CD4-positive, alpha-beta T cell treated with Interleukin-6 at 100 ng/mL for 8 hours (primary cell): ENCODE measurements around the gene KCNG4.

ENCODE experiments used
- DNase-seq: peaks from one replicate; pipeline ENCODE4 v3.0.0-alpha.2; 2020; ENCODE audit warnings: mixed read lengths, low spot score

The KCNG4 gene

DNA sequence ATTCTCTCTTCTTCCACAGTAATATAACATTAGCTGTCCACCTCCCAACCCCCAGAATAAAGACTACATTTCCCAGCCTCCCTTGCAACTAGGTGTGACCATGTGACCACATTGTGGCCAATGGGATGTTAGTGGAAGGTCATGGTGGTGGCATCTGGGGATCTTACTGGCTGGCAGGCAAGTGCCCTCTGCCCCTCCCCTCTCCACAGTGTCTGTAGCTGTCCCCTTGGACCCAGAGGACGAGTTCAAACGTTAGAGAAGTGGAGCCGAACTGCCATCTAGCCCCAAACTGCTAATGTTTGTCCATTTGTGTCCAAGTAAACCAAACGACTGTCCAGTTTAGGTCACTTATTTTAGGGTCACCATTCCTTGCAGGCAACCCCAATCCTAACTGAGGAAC is 26.6 kb upstream of the KCNG4 start:
- DNase-seq = peak; percentile 6

DNA sequence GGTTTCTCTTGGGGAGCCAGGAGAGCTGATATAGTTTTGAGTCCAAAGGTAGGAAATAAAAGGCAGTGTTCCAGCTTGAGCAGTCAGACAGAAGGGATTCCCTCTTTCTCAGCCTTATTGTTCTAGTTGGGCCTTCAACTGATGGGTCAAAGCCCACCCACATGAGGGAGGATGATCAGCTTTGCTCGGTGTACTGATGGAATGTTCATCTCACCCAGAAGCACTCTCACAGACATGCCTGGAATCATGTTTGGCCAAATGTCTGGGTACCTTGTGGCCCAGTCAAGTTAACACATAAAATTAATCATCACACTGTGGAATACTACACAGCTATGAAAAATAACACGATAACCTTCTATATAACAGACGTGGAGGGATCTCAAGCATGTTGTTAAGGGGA is 23.1 kb upstream of the KCNG4 start:
- no peak for DNase-seq

DNA sequence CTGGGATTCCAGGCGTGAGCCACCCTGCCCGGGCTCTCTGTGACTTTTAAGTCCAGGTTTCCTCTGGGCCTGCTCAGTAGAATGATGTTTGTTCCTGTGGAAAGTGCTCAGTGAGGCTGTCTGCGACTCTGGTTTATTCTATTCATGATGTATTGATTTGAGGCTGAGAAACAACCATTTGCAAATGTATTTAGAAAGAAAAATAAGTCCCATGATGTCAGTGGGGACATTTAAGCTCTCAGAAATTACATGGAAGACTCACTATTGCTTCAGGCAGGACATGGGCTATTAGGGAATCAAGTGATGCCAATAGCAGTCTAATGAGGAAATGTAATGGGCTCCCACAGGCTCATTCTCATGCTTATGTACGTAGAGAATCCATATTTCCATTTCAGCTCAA is 22.2 kb upstream of the KCNG4 start:
- DNase-seq = no peak

DNA sequence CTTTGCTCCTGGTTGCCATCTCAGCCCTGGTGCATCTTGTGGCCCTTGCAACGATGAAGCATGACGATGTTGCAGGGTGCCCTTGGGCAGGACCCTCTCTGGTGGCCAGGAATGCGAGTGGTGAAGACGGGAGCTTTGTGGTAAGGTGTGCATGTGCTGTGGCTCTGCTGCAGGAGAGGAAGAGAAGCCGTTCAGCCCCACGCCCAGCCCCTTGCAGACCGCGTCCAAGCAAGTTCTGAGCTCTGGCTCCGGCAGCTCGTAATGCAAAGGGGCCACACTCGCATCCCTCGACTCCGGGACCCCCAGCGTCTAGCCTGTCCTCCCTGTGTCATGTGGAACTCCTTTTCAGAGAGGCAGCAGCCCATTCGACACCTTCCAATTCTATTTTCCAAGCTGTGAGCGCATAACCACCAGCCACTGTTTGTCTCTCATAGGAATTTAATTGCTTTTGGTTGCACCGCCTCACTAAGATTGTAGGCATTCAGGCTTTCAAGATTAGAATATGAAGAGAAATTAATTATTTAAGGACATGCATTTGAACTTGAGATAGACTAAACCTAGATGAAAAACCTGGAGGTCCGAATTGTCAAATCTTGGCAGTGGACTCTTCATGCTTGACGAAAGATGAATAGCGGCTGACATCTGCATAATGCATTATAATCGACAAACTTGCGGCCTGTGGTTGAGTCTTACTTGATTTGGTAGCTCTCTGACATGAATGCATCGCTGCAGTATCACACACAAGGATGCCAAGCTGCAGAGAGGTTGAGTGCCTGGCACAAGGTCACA is 21.1 kb upstream of the KCNG4 start:
- no peak for DNase-seq

DNA sequence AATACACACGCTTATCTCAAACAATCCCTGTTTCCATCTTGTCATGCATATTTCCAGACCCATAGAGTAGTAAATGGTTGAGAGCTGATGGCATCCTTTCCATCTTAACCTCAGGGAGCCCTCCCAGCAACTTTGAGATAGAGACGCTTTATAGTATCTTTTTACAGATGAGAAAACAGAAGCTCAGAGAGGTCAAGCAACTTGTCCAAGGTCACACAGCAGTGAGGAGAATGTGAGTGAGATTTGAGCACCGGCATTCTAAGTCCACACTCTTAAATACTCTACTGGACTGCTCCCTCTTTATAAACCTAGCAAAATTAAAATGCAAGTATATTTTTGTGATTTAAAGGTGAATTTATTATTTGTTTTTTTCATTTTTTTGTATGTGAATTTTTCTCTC is 19.9 kb upstream of the KCNG4 start:
- no peak for DNase-seq

DNA sequence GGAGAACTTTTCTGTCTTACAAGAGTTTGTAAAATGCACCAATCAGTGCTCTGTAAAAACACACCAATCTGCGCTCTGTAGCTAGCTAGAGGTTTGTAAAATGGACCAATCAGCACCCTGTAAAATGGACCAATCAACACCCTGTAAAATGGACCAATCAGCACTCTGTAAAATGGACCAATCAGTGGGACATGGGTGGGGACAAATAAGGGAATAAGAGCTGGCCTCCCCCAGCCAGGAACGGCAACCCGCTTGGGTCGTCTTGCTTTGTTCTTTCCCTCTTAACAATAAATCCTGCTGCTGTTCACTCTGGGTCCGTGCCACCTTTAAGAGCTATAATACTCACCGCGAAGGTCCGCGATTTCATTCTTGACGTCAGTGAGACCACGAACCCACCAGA is 18.5 kb upstream of the KCNG4 start:
- DNase-seq = no peak

DNA sequence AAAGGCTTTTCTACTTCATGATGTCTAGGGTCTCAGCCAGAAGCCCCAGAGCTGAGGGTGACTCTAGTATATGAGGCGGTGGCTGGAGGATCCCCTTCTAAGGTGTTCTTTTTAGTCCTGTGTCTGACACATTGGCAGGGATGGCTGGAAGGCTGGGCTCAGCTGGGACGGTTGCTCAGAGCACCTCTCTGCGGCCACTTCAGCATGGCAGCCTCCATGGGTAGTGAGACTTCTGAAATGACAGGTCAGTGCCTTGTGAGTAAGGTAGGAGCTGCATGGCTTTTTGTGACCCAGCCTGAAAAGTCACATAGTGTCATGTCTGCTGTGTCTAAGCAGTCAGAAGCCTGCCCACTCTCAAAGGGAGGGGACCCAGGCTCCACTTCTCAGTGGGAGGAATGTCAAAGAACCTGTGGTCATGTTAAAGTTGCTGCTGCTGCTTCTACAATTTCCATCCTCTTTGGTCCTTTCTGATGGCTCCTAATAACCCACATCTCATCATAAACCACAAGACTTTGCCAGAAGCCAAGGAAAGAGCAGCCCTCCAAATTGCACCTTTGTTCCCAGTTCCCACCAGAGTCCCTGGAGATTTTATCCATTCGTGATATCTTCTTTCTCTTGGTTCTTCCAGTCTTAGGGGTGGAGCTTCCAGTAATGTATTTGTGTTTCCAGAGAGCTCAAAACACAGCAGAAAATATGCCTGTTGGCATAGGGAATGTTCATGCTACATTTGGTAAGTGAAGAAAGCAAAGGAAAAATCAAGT is 15.4 kb upstream of the KCNG4 start:
- DNase-seq = no peak

DNA sequence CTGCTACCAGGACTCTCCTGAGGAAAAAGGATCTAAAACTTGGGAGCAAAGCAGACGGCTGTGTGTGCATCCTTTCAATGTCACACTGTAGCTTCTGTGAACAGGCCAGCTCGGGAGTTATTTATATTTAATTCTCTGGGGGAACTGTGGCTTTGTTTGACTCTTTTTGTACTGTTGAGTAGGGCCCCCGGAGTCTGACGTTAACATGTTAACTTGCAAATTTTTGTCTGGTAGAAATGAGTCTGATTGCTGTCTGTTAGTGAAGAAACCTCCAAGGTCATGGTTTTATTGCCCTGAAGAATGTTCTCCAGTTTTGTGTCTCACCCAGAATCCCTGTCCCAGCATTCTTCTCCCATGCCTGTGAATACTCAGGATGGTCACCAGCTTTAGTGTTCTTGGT is 14.2 kb upstream of the KCNG4 start:
- DNase-seq = no peak

DNA sequence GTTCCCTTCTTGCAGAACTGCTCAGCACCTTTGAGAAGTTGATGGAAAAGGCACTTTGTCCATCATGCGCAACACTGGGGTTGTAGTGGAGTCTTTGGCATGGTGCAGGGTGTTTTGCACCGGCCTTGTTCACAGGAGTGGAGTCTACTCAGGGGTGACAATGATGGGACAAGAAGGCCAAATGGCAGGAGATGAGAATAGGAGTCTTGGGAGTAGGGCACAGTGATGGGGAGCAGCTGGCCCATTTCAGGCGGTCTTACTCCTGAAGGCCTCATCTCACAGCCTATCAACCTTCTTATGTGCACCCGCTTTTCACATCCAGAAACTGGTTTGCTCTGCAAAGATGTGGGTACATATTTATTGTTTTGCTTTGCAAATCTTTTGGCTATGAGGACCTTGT is 13.4 kb upstream of the KCNG4 start:
- DNase-seq = no peak

DNA sequence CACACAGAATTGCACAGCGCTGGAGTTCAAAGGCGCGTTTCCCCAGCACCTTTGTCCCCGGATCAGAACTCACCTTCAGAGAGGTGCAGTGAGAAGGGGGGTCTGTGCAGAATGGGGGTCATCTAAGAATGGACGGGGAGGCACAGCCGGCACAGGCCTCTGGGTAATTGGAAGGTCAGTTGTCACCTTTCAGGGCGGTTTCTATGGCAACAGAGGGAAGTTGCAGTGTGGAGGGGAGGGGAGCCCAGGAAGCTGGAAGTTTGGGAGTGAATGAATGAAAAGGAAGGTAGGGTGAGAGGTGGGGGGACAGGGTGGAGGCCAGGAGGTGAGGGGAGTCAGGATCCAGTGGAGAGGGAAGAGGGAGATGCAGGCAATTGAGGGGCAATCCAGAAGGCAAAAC is 12.4 kb upstream of the KCNG4 start:
- no peak for DNase-seq

DNA sequence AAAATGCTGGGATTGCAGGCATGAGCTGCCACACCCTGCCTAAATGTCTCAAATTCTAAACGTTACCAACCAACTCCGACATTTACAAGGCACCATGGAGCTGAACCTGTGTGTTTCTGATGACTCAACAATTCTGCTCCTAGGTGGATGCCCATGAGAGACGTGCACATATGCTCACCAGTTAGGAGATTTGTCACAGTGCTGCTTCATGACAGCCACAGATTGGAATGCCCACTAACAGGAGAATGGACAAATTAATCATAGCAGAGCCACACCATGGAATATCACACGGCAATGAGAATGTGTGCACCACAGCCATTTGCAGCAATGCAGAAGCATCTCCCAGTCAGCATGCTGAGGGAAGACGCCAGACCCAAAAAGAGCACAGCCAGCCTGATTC is 8.0 kb upstream of the KCNG4 start:
- no peak for DNase-seq

DNA sequence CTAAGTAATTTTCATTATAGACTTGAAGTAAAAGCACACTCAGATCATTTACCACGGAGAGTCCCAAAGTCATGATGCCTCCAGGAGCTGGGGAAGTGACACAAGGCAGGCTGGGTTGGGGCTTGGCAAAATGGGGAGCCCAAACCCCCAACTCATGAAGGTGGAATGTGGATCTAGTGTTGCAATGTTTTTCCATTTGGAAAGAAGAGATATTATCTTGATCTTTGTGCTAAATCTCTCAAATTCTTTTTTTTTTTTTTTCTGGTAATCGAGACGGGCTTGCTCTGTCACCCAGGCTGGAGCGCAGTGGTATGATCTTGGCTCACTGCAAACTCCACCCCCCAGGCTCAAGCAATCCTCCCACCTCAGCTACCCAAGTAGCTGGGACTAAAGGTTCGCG is 7.5 kb upstream of the KCNG4 start:
- DNase-seq = no peak

DNA sequence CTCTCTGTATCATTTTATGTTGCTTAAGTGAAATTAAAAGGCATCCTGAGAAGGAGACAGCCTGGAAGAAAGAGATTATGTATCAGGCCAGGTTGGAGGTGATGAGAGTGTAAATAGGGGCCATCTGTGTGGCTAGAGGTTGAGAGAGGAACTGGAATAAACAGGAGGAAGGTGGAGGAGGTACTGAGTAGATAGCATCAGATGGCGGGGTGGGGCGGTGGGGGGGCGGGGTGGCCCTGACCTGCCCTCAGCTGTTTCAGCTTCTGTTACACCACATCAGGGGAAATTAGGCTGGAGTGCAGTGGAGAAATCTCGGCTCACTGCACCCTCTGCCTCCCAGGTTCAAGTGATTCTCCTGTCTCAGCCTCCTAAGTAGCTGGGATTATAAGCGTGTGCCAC is 6.9 kb upstream of the KCNG4 start:
- no peak for DNase-seq

DNA sequence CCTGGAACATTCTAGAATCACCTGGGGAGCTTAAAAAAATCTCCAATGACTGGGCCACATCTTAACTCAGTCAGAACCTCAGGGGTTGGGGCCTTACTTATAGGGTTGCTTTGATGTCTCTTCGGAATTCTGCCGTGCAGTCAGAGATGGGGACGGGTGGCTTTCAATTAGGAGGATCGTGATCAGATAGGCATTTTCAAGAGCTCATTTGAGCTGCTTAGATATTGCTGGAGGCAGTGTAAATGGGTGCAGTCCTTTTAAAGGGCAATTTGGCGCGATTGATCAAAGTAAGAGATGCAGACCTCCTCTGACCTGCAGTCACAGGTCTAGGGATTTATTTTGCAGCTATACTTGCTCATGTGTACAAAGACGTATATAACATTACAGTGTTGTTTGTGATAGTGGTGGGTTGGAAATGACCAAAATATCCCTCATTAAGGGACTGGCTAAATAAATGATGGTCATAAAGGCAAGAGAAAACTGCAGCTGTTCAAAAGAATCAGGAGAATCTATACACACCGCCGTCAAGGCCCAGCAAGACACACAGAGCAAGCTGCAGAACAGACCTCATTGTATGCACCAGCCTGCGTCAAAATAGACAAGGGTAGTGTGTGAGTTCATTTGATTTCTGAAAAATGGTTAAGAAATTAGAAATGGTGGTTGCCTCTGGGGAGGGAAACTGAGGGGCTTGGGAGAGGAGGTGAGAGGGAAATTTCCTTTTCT is 6.3 kb upstream of the KCNG4 start:
- no peak for DNase-seq

DNA sequence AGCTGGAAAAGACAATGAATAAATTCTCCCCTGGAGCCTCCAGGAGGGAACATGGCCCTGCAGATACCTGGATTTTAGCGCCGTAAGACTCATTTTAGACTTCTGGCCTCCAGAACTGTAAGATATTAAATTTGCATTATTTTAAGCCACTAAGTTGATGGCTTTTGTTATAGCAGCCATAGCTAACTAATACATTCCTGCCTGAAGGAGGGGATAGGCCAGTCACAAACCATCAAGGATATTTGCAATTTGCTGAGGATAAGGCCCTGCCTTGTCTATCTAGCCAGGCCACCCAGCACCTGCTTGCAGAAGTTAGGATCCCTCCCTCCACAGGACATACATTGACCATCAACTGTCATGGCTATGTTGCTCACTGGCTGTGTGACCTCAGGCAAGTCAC is 4.9 kb upstream of the KCNG4 start:
- DNase-seq = no peak

DNA sequence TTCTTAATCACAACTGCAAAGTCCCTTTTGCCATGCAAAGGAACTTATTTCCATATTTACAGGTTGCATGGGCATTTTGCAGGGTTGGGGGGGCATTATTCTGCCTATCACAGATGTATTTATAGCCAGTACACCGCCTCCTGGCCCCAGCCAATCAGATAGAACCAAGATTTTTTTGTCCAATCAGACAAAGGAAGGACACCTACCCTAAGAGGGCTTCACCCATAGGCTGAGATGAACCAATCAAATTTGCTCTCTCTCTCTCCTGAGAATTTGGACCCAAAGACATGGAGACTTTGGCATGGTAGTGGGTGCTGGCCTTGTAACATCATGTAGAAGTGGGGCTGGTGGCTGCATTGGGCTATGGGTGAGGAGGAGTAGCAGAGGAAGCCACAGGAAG is 3.9 kb upstream of the KCNG4 start:
- DNase-seq = no peak

DNA sequence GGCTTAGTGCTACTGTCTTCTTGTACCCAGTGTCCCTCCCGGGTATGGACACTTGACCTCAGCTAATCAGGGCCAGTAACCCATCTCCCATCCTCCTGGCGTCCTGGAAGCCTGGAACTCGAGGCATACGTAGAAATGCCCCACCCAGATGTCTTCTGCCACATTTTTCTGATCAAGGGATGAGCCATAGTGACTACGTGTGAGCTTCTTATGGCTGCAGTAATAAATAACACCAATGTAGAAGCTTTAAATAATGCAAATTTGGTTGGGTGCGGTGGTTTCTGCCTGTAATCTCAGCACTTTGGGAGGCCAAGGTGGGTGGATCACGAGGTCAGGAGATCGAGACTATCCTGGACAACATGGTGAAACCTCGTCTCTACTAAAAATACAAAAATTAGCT is 3.0 kb upstream of the KCNG4 start:
- no peak for DNase-seq

DNA sequence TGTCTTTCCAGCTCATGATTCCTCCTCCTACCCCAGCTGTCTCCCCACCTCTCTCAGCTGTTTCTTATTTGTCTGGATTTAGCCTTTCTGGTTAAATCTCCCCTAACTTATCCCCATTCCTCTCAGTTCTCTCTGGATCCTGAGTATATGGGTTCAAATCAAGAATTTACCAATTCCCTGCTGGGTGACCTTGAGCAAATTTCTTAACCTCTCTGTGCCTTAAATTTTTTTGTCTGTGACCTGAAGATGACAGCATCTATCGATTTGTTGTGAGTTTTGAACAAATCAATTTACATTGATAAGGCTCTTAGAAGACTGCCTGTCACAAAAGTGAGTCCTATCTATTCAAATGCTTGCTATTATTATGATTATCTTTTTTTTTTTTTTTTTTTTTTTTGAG is 2.0 kb upstream of the KCNG4 start:
- DNase-seq = no peak

DNA sequence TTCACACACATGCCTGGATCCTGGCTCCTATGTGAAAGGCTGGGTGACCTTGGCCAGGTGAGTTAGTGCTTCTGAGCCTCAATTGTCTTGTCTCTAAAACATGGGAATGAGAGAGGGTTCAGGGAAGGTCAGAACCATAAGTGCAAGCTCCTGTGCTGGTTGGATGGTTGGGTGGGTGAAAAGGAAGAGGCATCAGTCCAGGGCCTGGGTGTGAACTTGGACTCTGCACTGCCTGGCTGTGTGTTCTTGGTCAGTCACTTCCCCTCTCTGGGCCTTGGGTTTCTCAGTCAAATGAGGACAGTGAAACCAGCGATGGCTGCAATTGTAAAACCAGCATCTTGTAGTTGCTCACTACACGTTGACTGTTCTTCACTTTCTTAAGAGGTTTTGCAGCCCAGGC is 643 bp upstream of the KCNG4 start:
- DNase-seq = no peak

DNA sequence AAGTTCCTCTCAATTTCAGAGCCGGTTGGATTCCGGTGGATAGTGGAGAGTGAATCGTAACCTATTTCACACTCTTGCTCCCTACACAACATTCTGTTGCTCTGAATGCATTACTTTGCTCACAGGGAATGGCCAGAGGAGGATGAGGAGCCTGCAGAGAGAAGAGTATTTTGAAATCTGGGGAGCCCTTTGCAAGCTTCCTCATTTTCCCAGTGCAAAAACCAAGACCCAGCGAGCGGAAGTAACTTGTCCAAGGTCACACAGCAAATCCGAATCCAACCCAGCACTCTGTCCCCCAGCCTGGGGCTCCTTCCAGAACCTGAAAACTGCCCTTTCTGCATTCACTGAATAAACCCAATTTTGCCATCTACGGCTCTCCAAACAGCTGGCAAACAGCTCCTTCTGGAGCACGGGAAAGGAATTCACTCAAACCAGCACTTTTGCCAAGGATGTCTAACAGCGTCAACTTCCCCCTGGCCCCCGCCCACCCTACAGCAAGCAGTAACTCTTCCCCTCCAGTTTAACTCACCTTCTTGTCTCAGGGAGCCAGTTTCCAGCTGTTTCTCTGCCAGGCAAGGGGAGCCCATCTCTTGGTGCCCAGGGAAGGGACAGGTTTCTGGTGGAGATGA is 557 bp downstream of the KCNG4 start:
- DNase-seq = no peak

DNA sequence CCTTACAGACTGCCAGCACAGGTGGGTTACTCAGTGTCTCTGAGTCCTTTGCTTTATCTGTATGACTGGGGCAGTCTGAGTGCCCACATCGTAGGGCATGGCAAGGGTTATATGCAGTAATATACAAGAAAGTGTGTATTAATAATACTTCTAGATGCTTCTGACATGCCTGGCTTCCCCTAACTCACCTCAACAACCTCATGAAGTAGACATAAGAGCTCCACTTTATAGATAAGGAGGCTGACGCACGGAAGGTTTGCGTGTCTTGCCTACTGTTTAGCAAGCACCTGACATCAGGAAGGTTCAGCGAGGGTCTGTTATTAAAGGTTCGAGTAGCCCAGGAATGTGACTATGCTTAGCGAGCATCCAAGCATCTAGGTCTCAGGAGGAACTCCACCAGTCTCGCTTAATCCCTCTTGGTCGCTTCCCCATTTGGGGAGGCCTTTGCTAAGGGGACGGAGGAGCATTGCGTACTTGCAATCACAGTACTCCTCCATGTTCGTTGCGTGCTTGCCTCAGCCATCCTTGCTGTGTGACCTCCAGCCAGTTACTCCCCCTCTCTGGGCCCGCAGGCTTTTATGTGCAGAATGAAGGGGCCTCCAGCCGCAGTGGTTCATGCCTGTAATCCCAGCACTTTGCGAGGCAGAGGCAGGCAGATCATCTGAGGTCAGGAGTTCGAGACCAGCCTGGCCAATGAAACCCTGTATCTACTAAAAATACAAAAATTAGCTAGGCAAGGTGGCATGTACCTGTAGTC is 1.6 kb downstream of the KCNG4 start:
- no peak for DNase-seq

DNA sequence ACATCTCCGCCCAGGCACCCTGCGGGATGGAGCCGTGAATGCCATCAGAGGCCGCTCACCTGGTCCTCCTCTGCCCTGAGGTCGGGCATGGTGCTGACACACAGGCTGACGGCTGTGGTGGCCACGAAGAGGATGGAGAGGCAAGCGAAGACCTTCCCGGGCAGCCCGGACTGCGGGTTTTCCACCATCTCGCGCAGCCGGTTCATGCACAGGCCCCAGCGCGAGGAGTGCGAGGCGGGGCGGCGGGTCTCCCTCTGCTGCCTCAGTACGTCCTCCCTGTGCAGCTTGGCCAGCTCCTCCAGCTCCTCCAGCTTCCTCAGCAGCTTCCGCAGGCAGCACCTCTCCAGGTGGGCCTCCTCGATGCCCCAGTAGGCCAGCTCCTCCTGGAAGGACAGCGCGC is 3.1 kb downstream of the KCNG4 start:
- DNase-seq = no peak
